B cell (primary cell): Measurements from ENCODE around the gene DOCK6. TPM values are rescaled to one million over a fixed set of nuclear protein-coding genes. Genes with fewer than 3 reads are reported as not detected.

Source experiments
- ATAC-seq: fragments of 200-7000 bp; cut with Tn5 transposase; one replicate; pipeline ENCODE4 v1.10.0; 2021; ENCODE audit warnings: low read depth, mild to moderate bottlenecking, moderate number of reproducible peaks, moderate library complexity
- CTCF ChIA-PET: fragments of 350-600 bp; sonication (Branson Sonifier 250); formaldehyde crosslinking; loops from one replicate; lab custom pipeline; 2021; ENCODE audit warnings: antibody characterized with exemption, inconsistent platforms; lab: Charles Lee
- POLR2A ChIA-PET: fragments of 350-600 bp; sonication (Branson Sonifier 250); formaldehyde crosslinking; loops from one replicate; lab custom pipeline; 2021; ENCODE audit warnings: antibody characterized with exemption; lab: Charles Lee
- DNase-seq: peaks from one replicate; pipeline ENCODE4 v3.0.0; 2013
- H2AFZ ChIP-seq: 2 replicates; pipeline ENCODE4 v1.6.1; 2012; ENCODE audit warnings: mild to moderate bottlenecking, low read depth, low read length; ENCODE audit not compliant: insufficient read depth, poor library complexity, severe bottlenecking
- H3K27ac ChIP-seq, 2 donors: 1 replicate in 1 of 2; 2 replicates in 1 of 2; pipeline ENCODE4 v1.5.1; 2012 to 2013; ENCODE audit warnings: low read length in 2 of 2, mild to moderate bottlenecking in 2 of 2, moderate library complexity in 1 of 2
- H3K27me3 ChIP-seq, 4 experiments: fragments of 200-600 bp in 1 of 4; sonication (generic) in 1 of 4; replicated peaks in 1 of 4; 1 replicate in 2 of 4; 2 replicates in 2 of 4; pipeline versions ENCODE4 v1.6.1 to v1.7.0; 2013 to 2016; ENCODE audit warnings: low read length in 3 of 4, mild to moderate bottlenecking in 2 of 4, mixed read lengths in 1 of 4, moderate library complexity in 1 of 4; ENCODE audit not compliant: insufficient read depth in 4 of 4, control insufficient read depth in 3 of 4; ENCODE audit errors: control extremely low read depth in 1 of 4
- H3K36me3 ChIP-seq, 2 experiments: replicated peaks in 1 of 2; 1 replicate in 1 of 2; 2 replicates in 1 of 2; pipeline versions ENCODE4 v1.6.1 to v1.7.1; 2013; ENCODE audit warnings: low read length in 1 of 2; ENCODE audit not compliant: insufficient read depth in 2 of 2, control insufficient read depth in 1 of 2; ENCODE audit errors: control extremely low read depth in 1 of 2, extremely low read depth in 1 of 2
- H3K4me1 ChIP-seq, 2 donors: fragments of 200-600 bp in 1 of 2; sonication (generic) in 1 of 2; 1 replicate in 1 of 2; 2 replicates in 1 of 2; pipeline versions ENCODE4 v1.5.1 to v1.6.1; 2013 to 2017; ENCODE audit warnings: low read length in 2 of 2; ENCODE audit not compliant: control insufficient read depth in 2 of 2, insufficient read depth in 2 of 2
- H3K4me2 ChIP-seq: replicated peaks from 2 replicates; pipeline ENCODE3; 2012; ENCODE audit warnings: mild to moderate bottlenecking, low read depth, low read length; ENCODE audit not compliant: poor library complexity, severe bottlenecking
- H3K4me3 ChIP-seq, 5 experiments: fragments of 200-600 bp in 1 of 5; sonication (generic) in 1 of 5; 1 replicate in 3 of 5; 2 replicates in 2 of 5; pipeline versions ENCODE4 v1.5.1 to v1.7.0; 2011 to 2016; ENCODE audit warnings: low read length in 4 of 5, mild to moderate bottlenecking in 4 of 5, low read depth in 2 of 5, control low read depth in 1 of 5, moderate library complexity in 1 of 5; ENCODE audit not compliant: insufficient read depth in 1 of 5; ENCODE audit errors: control extremely low read depth in 1 of 5, extremely low read depth in 1 of 5
- H3K79me2 ChIP-seq: fragments of 200-600 bp; sonication (generic); one replicate; pipeline ENCODE4 v1.6.0; 2016; ENCODE audit warnings: low read length; ENCODE audit not compliant: control insufficient read depth, insufficient read depth
- H3K9ac ChIP-seq: fragments of 200-600 bp; sonication (generic); 2 replicates; pipeline ENCODE4 v1.6.1; 2017; ENCODE audit warnings: mild to moderate bottlenecking, low read length, moderate library complexity
- H3K9me3 ChIP-seq, 3 donors: one replicate each; pipeline versions ENCODE4 v1.6.1 to v1.7.1; 2013; ENCODE audit warnings: low read length in 2 of 3; ENCODE audit not compliant: control insufficient read depth in 2 of 3, insufficient read depth in 1 of 3; ENCODE audit errors: control extremely low read depth in 1 of 3
- H4K20me1 ChIP-seq: 2 replicates; pipeline ENCODE4 v1.6.0; 2012; ENCODE audit warnings: mild to moderate bottlenecking, low read length; ENCODE audit not compliant: insufficient read depth, control insufficient read depth, poor library complexity, severe bottlenecking
- H3K27ac Mint-ChIP-seq: one replicate; pipeline ENCODE4 v1.8.0; 2021; ENCODE audit warnings: mixed read lengths
- H3K27me3 Mint-ChIP-seq: one replicate; pipeline ENCODE4 v1.8.0; 2021; ENCODE audit warnings: mixed read lengths
- H3K4me1 Mint-ChIP-seq: one replicate; pipeline ENCODE4 v1.8.0; 2021; ENCODE audit warnings: mixed read lengths
- H3K4me3 Mint-ChIP-seq: one replicate; pipeline ENCODE4 v1.8.0; 2021; ENCODE audit warnings: mixed read lengths
- H3K9me3 Mint-ChIP-seq: one replicate; pipeline ENCODE4 v1.8.0; 2022; ENCODE audit warnings: mixed read lengths; ENCODE audit not compliant: insufficient read depth
- EZH2 ChIP-seq: IDR thresholded peaks from 2 replicates; pipeline ENCODE4 v1.6.1; 2012; ENCODE audit warnings: borderline replicate concordance, low read depth, mild to moderate bottlenecking, moderate library complexity, low read length; ENCODE audit not compliant: insufficient read depth, poor library complexity, severe bottlenecking
- WGBS: methylation state at CpG from one replicate; pipeline ENCODE4 v1.1.5; 2013; ENCODE audit warnings: missing lambda C conversion rate; ENCODE audit not compliant: insufficient coverage; 5-methylcytosine and 5-hydroxymethylcytosine counted together
- intact Hi-C: fragments of 100-400 bp; cut with micrococcal nuclease; formaldehyde crosslinking; loops from one replicate; pipeline ENCODE4 v1.10.0; 2022
- polyA plus RNA-seq: library from polyadenylated mRNA; depleted of rRNA; stranded (reverse); fragments of >200 nt; gene quantifications from 2 replicates; pipeline ENCODE4 v1.2.3, GENCODE V29; 2012
- total RNA-seq, 2 donors: library from RNA; stranded (reverse); fragments of 120-200 nt in 1 of 2; gene quantifications; 1 replicate in 1 of 2; 2 replicates in 1 of 2; pipeline versions ENCODE4 v1.2.3 to v1.2.4, GENCODE V29; 2013 to 2022
- TF ChIP-seq, protein P1 (sequence below): fragments of 200-600 bp; IDR thresholded peaks from one replicate; pipeline ENCODE4 v1.8.0; 2022; ENCODE audit warnings: antibody characterized with exemption, mild to moderate bottlenecking

The DOCK6 gene
- total and polyA plus RNA-seq, 2 donors (not counting 1 experiment from before 2014, with no cell fraction given) = 5.3 to 11.9 TPM

DNA sequence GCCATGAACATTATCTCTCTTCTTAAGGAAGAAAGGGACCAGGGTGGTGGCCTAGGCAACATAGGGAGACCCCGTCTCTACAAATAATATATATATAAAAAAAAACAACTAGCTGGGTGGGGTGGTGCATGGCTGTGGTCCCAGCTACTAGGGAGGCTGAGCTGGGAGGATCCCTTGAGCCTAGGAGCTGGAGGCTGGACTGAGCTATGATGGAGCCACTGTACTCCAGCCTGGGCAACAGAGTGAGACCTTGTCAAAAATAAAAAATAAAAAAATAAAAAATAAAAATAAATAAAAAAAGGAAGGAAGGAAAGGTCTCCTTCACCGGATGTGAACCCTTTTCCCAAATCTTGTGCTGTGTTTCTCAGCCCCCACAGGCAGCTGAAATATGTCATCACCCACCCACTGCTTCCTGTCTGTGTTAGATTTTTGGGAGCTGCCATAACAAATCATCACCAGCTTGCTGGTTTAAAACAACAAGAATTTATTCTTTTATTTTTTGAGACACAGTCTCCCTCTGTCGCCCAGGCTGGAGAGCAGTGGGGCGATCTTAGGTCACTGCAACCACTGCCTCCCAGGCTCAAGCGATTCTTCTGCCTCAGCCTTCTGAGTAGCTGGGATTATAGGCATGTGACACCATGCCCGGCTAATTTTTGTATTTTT, 24.1 kb upstream of the DOCK6 start:
- WGBS = 53% methylated on average over 3 of the region's 6 CpGs
- ChIA-PET CTCF (interaction anchor here (0.6 to 1.6 kb wide), 2 partner anchors 161 to 196 kb away, joined by 4 read pairs; no protein-coding TSS in a partner anchor), POLR2A (no interaction called here)

DNA sequence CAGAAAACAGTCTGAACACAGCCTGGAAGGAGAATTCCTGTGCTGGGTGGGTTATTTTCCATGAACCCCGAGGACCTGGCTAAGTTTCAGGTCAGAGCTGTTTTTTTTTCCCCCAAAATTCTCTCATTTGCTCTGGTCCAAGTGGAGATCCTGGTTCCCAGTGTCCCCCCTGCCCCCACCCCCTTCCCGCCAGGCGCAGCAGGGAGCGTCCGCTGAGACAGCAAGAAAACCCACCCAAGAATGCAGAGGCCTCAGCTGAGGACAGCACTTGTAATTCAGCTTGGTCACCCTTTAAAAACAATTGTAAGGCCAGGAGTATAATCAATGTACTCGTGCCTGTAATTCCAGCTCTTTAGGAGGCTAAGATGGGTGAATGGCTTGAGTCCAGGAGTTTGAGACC, 22.2 kb upstream of the DOCK6 start:
- intact Hi-C loops = no loop called here
- POLR2A ChIA-PET = no interaction called here
- WGBS = 98% methylated on average over 5 of the region's 6 CpGs
- CTCF ChIA-PET = no interaction called here
- Histone ChIP-seq H3K27ac (no peak overlapping the region), H3K36me3 (no peaks in the 10 kb centered on the region), H4K20me1 (no peaks in the 10 kb centered on the region), H3K79me2 (no peaks in the 10 kb centered on the region), H3K27me3 (peaks cover 0 to 7% (median under 1%) of the 10 kb centered on the region in 4 experiments), H3K4me1 (peaks cover 5 to 9% of the 10 kb centered on the region in 2 donors), H3K9me3 (peaks cover 0 to 9% (median 0%) of the 10 kb centered on the region in 3 donors), H3K4me2 (no peak overlapping the region), H3K9ac (no peak overlapping the region), H2AFZ (no peak overlapping the region), H3K4me3 (no peak overlapping the region)
- TF ChIP-seq EZH2 = no peak
- TF ChIP-seq, protein P1, sequence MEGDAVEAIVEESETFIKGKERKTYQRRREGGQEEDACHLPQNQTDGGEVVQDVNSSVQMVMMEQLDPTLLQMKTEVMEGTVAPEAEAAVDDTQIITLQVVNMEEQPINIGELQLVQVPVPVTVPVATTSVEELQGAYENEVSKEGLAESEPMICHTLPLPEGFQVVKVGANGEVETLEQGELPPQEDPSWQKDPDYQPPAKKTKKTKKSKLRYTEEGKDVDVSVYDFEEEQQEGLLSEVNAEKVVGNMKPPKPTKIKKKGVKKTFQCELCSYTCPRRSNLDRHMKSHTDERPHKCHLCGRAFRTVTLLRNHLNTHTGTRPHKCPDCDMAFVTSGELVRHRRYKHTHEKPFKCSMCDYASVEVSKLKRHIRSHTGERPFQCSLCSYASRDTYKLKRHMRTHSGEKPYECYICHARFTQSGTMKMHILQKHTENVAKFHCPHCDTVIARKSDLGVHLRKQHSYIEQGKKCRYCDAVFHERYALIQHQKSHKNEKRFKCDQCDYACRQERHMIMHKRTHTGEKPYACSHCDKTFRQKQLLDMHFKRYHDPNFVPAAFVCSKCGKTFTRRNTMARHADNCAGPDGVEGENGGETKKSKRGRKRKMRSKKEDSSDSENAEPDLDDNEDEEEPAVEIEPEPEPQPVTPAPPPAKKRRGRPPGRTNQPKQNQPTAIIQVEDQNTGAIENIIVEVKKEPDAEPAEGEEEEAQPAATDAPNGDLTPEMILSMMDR = no peak
- ATAC-seq = no peak
- no peak for DNase-seq
- H3K9me3 Mint-ChIP-seq = peaks cover 2% of the 10 kb centered on the region
- H3K27me3 Mint-ChIP-seq = peaks cover 13% of the 10 kb centered on the region
- H3K4me3 Mint-ChIP-seq = no peak overlapping the region
- peaks cover 5% of the 10 kb centered on the region for H3K4me1 Mint-ChIP-seq
- no peak overlapping the region for H3K27ac Mint-ChIP-seq

More for the DNA sequence above, 24.1 kb upstream of the DOCK6 start:
- H2AFZ ChIP-seq = no peak overlapping the region
- H3K27me3 ChIP-seq = peaks cover 0 to 4% (median 0%) of the 10 kb centered on the region in 4 experiments
- no peak for ATAC-seq
- H3K9me3 ChIP-seq = no peaks in the 10 kb centered on the region
- H3K4me3 ChIP-seq = no peak overlapping the region
- Mint-ChIP-seq H3K9me3 (no peaks in the 10 kb centered on the region), H3K27ac (no peak overlapping the region), H3K27me3 (peaks cover 13% of the 10 kb centered on the region), H3K4me3 (no peak overlapping the region), H3K4me1 (no peaks in the 10 kb centered on the region)
- no peak for DNase-seq
- H3K4me2 ChIP-seq = no peak overlapping the region
- H3K79me2 ChIP-seq = no peaks in the 10 kb centered on the region
- H3K36me3 ChIP-seq = no peaks in the 10 kb centered on the region
- no peaks in the 10 kb centered on the region for H3K4me1 ChIP-seq
- H4K20me1 ChIP-seq = no peaks in the 10 kb centered on the region
- H3K9ac ChIP-seq = no peak overlapping the region
- TF ChIP-seq EZH2 = no peak
- TF ChIP-seq, protein P1 = no peak
- no peak overlapping the region for H3K27ac ChIP-seq
- intact Hi-C loops = no loop called here
